ENCODE results near the gene ARHGEF39. TPM values are rescaled to one million over a fixed set of nuclear protein-coding genes. Genes with fewer than 3 reads are reported as not detected.
A peak's percentile ranks its signal among the peaks of the same experiment; 100 is the strongest.

ARHGEF39 gene
- total and polyA plus RNA-seq, 10 of the 15 experiments (the other 5 are each of a cell fraction or from before 2014, with no cell fraction given): 2.0 to 28.9 (median 13.2) TPM

- TF ChIP-seq ATF3 (IDR thresholded peaks at IDR 0.05; ENCODE audit: borderline replicate concordance, extremely low read depth, low read depth, low read length) (no peak), PBX3 (IDR thresholded peaks at IDR 0.05; ENCODE audit: insufficient replicate concordance, low read depth, low read length) (no peak), NR2C1 (IDR thresholded peaks at IDR 0.05) (no peak), CUX1 (IDR thresholded peaks at IDR 0.05; ENCODE audit: insufficient replicate concordance, low read depth, low read length) (no peak), JUNB (IDR thresholded peaks at IDR 0.05) (no peak), YBX1 (IDR thresholded peaks at IDR 0.05) (no peak), EP300 (IDR thresholded peaks at IDR 0.05; ENCODE audit: borderline replicate concordance in 1 of 2, control insufficient read depth in 1 of 2, low read depth in 2 of 2, low read length in 2 of 2) (no peak), KLF5 (IDR thresholded peaks at IDR 0.05; ENCODE audit: partially characterized antibody) (no peak), NRF1 (conservative IDR thresholded peaks at IDR 0.05; ENCODE audit: low read depth, low read length) (peak; percentile 56), NFXL1 (IDR thresholded peaks at IDR 0.05; ENCODE audit: borderline replicate concordance) (no peak), BACH1 (IDR thresholded peaks at IDR 0.05; ENCODE audit: borderline replicate concordance) (peak; percentile 36; the same call in 1 of the 2 replicates), BRCA1 (IDR thresholded peaks at IDR 0.05; ENCODE audit: low read depth, low read length) (no peak), CHD2 (IDR thresholded peaks at IDR 0.05; ENCODE audit: borderline replicate concordance, low read depth, low read length) (peak; percentile 42; the same call in 1 of the 2 replicates), TAF1 (IDR thresholded peaks at IDR 0.05; ENCODE audit: borderline replicate concordance, low read depth, low read length) (no peak; the same call in 1 of the 2 replicates), TCF7 (IDR thresholded peaks at IDR 0.05; ENCODE audit: borderline replicate concordance) (no peak), SMAD5 (IDR thresholded peaks at IDR 0.05; ENCODE audit: low read depth) (no peak), NFIC (IDR thresholded peaks at IDR 0.05; ENCODE audit: low read depth, low read length) (no peak), RFX5 (IDR thresholded peaks at IDR 0.05; ENCODE audit: low read depth, low read length) (no peak), MEF2B (IDR thresholded peaks at IDR 0.05; ENCODE audit: partially characterized antibody, poor library complexity, severe bottlenecking) (no peak), RAD51 (IDR thresholded peaks at IDR 0.05) (no peak), ZNF24 (IDR thresholded peaks at IDR 0.05) (no peak), STAT1 (conservative IDR thresholded peaks at IDR 0.05) (0 out of 2 replicates have a peak, but pooled peaks have one; percentile 16), TBL1XR1 (IDR thresholded peaks at IDR 0.05; ENCODE audit: low read depth, low read length) (no peak), EZH2 (IDR thresholded peaks at IDR 0.05; ENCODE audit: borderline replicate concordance, control insufficient read depth, low read depth, low read length) (no peak)
Observed at GRCh38 chr9:35664531-35665470, at the start of gene ARHGEF39 (continued).
